GM18873 (cell line): ENCODE results near the gene SWI5.
"Not testable (repeated sequence)": the region's sequence is repeated elsewhere in the genome, so short reads cannot be mapped to it uniquely, and the experiment has no call there.

Experiments
- ATAC-seq: cut with Tn5 transposase; IDR thresholded peaks from one replicate; pipeline ENCODE4 v1.9.1; 2021; ENCODE audit warnings: mild to moderate bottlenecking, moderate library complexity, moderate number of reproducible peaks; ENCODE audit not compliant: unreplicated experiment, low FRiP score

Gene SWI5

GRCh38 chr9:128275198-128276007, 673 bp upstream of the SWI5 start, which contains the start of gene GOLGA2:
Gene GOLGA2 (minus strand): TSS chr9:128276007. CDS start chr9:128275976, 31 bp downstream.
- ATAC-seq = peak; percentile 35

GRCh38 chr9:128276574-128277270, 646 bp downstream of the SWI5 start:
- no peak for ATAC-seq

- ATAC-seq = not testable (repeated sequence)
These were observed 3.3 kb downstream of the SWI5 start for GRCh38 chr9:128279088-128280073.

GRCh38 chr9:128280084-128280622, 4.1 kb downstream of the SWI5 start:
- no peak for ATAC-seq

GRCh38 chr9:128282500-128282899, 6.4 kb downstream of the SWI5 start:
- ATAC-seq = no peak

GRCh38 chr9:128285033-128285784, 9.1 kb downstream of the SWI5 start:
- ATAC-seq = no peak

GRCh38 chr9:128286440-128286839, 10.4 kb downstream of the SWI5 start:
- ATAC-seq = no peak

- no peak for ATAC-seq
These were observed 12.4 kb downstream of the SWI5 start for GRCh38 chr9:128288273-128289004.

GRCh38 chr9:128292009-128292408, 15.9 kb downstream of the SWI5 start:
- no peak for ATAC-seq

GRCh38 chr9:128293091-128293490, 17.0 kb downstream of the SWI5 start:
- ATAC-seq = no peak

GRCh38 chr9:128294142-128294541, 18.1 kb downstream of the SWI5 start:
- no peak for ATAC-seq

GRCh38 chr9:128296340-128297220, 20.5 kb downstream of the SWI5 start:
- ATAC-seq = no peak

- ATAC-seq = no peak
These were observed 21.2 kb downstream of the SWI5 start for GRCh38 chr9:128297221-128297773.

- ATAC-seq = no peak
These were observed 22.7 kb downstream of the SWI5 start for GRCh38 chr9:128298535-128299482.

GRCh38 chr9:128304136-128304970, 28.3 kb downstream of the SWI5 start:
- no peak for ATAC-seq

GRCh38 chr9:128304971-128305288, 28.9 kb downstream of the SWI5 start:
- ATAC-seq = no peak
